HepG2 (cell line): ENCODE results near the gene PPP1R13B. TPM values are rescaled to one million over a fixed set of nuclear protein-coding genes. Genes with fewer than 3 reads are reported as not detected.

ENCODE experiments used
- AGO1 ChIP-seq: fragments of 200-400 bp; formaldehyde crosslinking; IDR thresholded peaks from 2 replicates; pipeline ENCODE4 v1.6.1; 2017; ENCODE audit warnings: mild to moderate bottlenecking, low read depth, low read length, moderate library complexity; ENCODE audit not compliant: poor library complexity, severe bottlenecking
- ATRX ChIP-seq: sonication (generic); formaldehyde crosslinking; IDR thresholded peaks from 2 replicates; pipeline ENCODE4 v1.4.0; 2020; ENCODE audit warnings: missing genetic modification reagents, borderline replicate concordance
- DNMT1 ChIP-seq: sonication (generic); formaldehyde crosslinking; IDR thresholded peaks from 2 replicates; pipeline ENCODE4 v1.5.1; 2020; ENCODE audit warnings: mild to moderate bottlenecking, missing genetic modification reagents
- FOXP1 ChIP-seq, 2 experiments: fragments of 450-650 bp in 1 of 2; IDR thresholded peaks; 2 replicates each; pipeline ENCODE4 v1.6.1; 2017 to 2018; ENCODE audit warnings: antibody characterized with exemption in 1 of 2
- KLF13 ChIP-seq: sonication (generic); formaldehyde crosslinking; IDR thresholded peaks from 2 replicates; pipeline ENCODE4 v1.4.0; 2020; ENCODE audit warnings: mild to moderate bottlenecking, missing genetic modification reagents
- LCORL ChIP-seq, 2 experiments: fragments of 450-650 bp in 1 of 2; sonication (generic) in 1 of 2; formaldehyde crosslinking in 1 of 2; IDR thresholded peaks; 2 replicates each; pipeline versions ENCODE4 v1.5.0 to v1.6.1; 2017 to 2020; ENCODE audit warnings: antibody characterized with exemption in 1 of 2, missing genetic modification reagents in 1 of 2
- PHF8 ChIP-seq: sonication (generic); formaldehyde crosslinking; IDR thresholded peaks from 2 replicates; pipeline ENCODE4 v1.5.0; 2020; ENCODE audit warnings: missing genetic modification reagents
- POLR2AphosphoS5 ChIP-seq: IDR thresholded peaks from 2 replicates; pipeline ENCODE4 v1.6.1; 2012; ENCODE audit warnings: low read depth, low read length
- RAD21 ChIP-seq: fragments of 450-650 bp; formaldehyde crosslinking; IDR thresholded peaks from 2 replicates; pipeline ENCODE4 v1.5.0; 2020; ENCODE audit warnings: mild to moderate bottlenecking
- ZBTB1 ChIP-seq: sonication (generic); formaldehyde crosslinking; IDR thresholded peaks from 2 replicates; pipeline ENCODE4 v1.4.0; 2020; ENCODE audit warnings: missing genetic modification reagents, borderline replicate concordance
- ZBTB38 ChIP-seq: sonication (generic); formaldehyde crosslinking; IDR thresholded peaks from 2 replicates; pipeline ENCODE4 v1.5.1; 2020; ENCODE audit warnings: mild to moderate bottlenecking, missing genetic modification reagents
- ZFY ChIP-seq: sonication (generic); formaldehyde crosslinking; IDR thresholded peaks from 2 replicates; pipeline ENCODE4 v1.4.0; 2020; ENCODE audit warnings: missing genetic modification reagents
- ZFYVE20 ChIP-seq: sonication (generic); formaldehyde crosslinking; IDR thresholded peaks from 2 replicates; pipeline ENCODE4 v1.8.0; 2023; ENCODE audit warnings: low read depth, mild to moderate bottlenecking, moderate library complexity, missing genetic modification reagents, borderline replicate concordance
- ZNF574 ChIP-seq: sonication (generic); formaldehyde crosslinking; IDR thresholded peaks from 2 replicates; pipeline ENCODE4 v1.4.0; 2020; ENCODE audit warnings: missing genetic modification reagents
- ZNF652 ChIP-seq: IDR thresholded peaks from 2 replicates; pipeline ENCODE4 v1.6.1; 2016; ENCODE audit warnings: low read depth, borderline replicate concordance
- ZNF770 ChIP-seq: sonication (generic); formaldehyde crosslinking; IDR thresholded peaks from 2 replicates; pipeline ENCODE4 v1.5.0; 2020; ENCODE audit warnings: mild to moderate bottlenecking, missing genetic modification reagents
- ZNF790 ChIP-seq: sonication (generic); formaldehyde crosslinking; IDR thresholded peaks from 2 replicates; pipeline ENCODE4 v1.8.0; 2022; ENCODE audit warnings: missing genetic modification reagents, mild to moderate bottlenecking, borderline replicate concordance
- polyA plus RNA-seq, 8 experiments: library from polyadenylated mRNA; depleted of rRNA in 3 of 8; stranded (reverse) in 7 of 8; unstranded in 1 of 8; fragments of >200 nt; fragmentation: Illumina TruSeq in 4 of 8; extraction: Trizol in 4 of 8; gene quantifications; 2 replicates each; pipeline versions ENCODE4 v1.2.1 to v1.2.3, GENCODE V29; 2011 to 2016; ENCODE audit warnings: low read depth in 4 of 8, missing spikeins in 1 of 8, mixed read lengths in 1 of 8; ENCODE audit not compliant: insufficient read depth in 1 of 8
- total RNA-seq, 5 experiments: library from RNA; depleted of rRNA; stranded (reverse); fragments of >200 nt; fragmentation: Illumina TruSeq; extraction: Trizol; gene quantifications; 2 replicates each; pipeline ENCODE4 v1.2.3, GENCODE V29; 2016; ENCODE audit warnings: low read depth in 1 of 5
- TF ChIP-seq, protein P1 (sequence below): sonication (generic); formaldehyde crosslinking; IDR thresholded peaks from 2 replicates; pipeline ENCODE4 v1.5.1; 2020; ENCODE audit warnings: missing genetic modification reagents, mild to moderate bottlenecking, borderline replicate concordance

The PPP1R13B gene
- total and polyA plus RNA-seq, 2 of the 13 experiments (the other 11 are each of a cell fraction or from before 2014, with no cell fraction given), result 4.6 to 9.4 TPM

- TF ChIP-seq ZFY, result peak; percentile 26; the same call in 1 of the 2 replicates
- no peak for TF ChIP-seq FOXP1 (IDR thresholded peaks at IDR 0.05)
- no peak for TF ChIP-seq FOXP1 (CRISPR knock-in tag; IDR thresholded peaks at IDR 0.05)
- peak; percentile 92 for TF ChIP-seq ZNF770 (CRISPR knock-in tag)
- no peak for TF ChIP-seq ZBTB1 (CRISPR knock-in tag)
- no peak for TF ChIP-seq ZNF790
- TF ChIP-seq ZNF652 (CRISPR knock-in tag), result no peak
- peak; percentile 18; the same call in 1 of the 2 replicates for TF ChIP-seq ZNF574 (CRISPR knock-in tag)
- peak; percentile 73 for TF ChIP-seq AGO1
- TF ChIP-seq, protein P1, sequence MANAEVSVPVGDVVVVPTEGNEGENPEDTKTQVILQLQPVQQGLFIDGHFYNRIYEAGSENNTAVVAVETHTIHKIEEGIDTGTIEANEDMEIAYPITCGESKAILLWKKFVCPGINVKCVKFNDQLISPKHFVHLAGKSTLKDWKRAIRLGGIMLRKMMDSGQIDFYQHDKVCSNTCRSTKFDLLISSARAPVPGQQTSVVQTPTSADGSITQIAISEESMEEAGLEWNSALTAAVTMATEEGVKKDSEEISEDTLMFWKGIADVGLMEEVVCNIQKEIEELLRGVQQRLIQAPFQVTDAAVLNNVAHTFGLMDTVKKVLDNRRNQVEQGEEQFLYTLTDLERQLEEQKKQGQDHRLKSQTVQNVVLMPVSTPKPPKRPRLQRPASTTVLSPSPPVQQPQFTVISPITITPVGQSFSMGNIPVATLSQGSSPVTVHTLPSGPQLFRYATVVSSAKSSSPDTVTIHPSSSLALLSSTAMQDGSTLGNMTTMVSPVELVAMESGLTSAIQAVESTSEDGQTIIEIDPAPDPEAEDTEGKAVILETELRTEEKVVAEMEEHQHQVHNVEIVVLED, result no peak
- TF ChIP-seq KLF13, result no peak
- TF ChIP-seq ATRX (CRISPR knock-in tag), result no peak
- TF ChIP-seq LCORL (IDR thresholded peaks at IDR 0.05), result no peak
- TF ChIP-seq LCORL (CRISPR knock-in tag; IDR thresholded peaks at IDR 0.05), result no peak
- TF ChIP-seq PHF8 (CRISPR knock-in tag), result no peak
- TF ChIP-seq ZFYVE20 (CRISPR knock-in tag), result no peak
- TF ChIP-seq ZBTB38 (CRISPR knock-in tag), result no peak
- TF ChIP-seq RAD21, result peak; percentile 37; the same call in 1 of the 2 replicates
- no peak for TF ChIP-seq DNMT1 (CRISPR knock-in tag)
- TF ChIP-seq POLR2AphosphoS5, result no peak
Measured at GRCh38 chr14:103870144-103870876, 22.9 kb upstream of the PPP1R13B start (continued).
